T-cell (primary cell): ENCODE data around the gene ARHGAP15. TPM values are rescaled to one million over a fixed set of nuclear protein-coding genes. Genes with fewer than 3 reads are reported as not detected.

Experiments
- ATAC-seq, 4 experiments: fragments of 200-7000 bp in 3 of 4; fragments of 150-1000 bp in 1 of 4; cut with Tn5 transposase; replicated peaks in 1 of 4; 1 replicate in 3 of 4; 2 replicates in 1 of 4; pipeline ENCODE4 v1.10.0; 2021; ENCODE audit warnings: moderate library complexity in 3 of 4, mild to moderate bottlenecking in 2 of 4, moderate number of reproducible peaks in 1 of 4
- CTCF ChIA-PET, 2 donors: fragments of 300-600 bp; sonication (Branson Sonifier 250); formaldehyde crosslinking; loops; one replicate each; lab custom pipeline; 2022; ENCODE audit warnings: antibody characterized with exemption in 2 of 2; lab: Charles Lee
- POLR2A ChIA-PET, 2 donors: fragments of 300-600 bp; sonication (Branson Sonifier 250); formaldehyde crosslinking; loops; one replicate each; lab custom pipeline; 2022; ENCODE audit warnings: antibody characterized with exemption in 2 of 2; lab: Charles Lee
- DNase-seq, 35 experiments: peaks; one replicate each; pipeline versions ENCODE4 v3.0.0 to v3.0.0-alpha.2; 2013 to 2023
- H3K27ac ChIP-seq: one replicate; pipeline ENCODE4 v1.5.1; 2013; ENCODE audit warnings: low read length
- H3K27me3 ChIP-seq, 2 experiments: replicated peaks in 1 of 2; 1 replicate in 1 of 2; 2 replicates in 1 of 2; pipeline versions ENCODE4 v1.6.1 to v1.7.0; 2013; ENCODE audit warnings: low read length in 1 of 2, mixed read lengths in 1 of 2; ENCODE audit not compliant: control insufficient read depth in 2 of 2, insufficient read depth in 2 of 2; ENCODE audit errors: extremely low read depth in 1 of 2
- H3K36me3 ChIP-seq, 2 donors: 1 replicate in 1 of 2; 2 replicates in 1 of 2; pipeline versions ENCODE4 v1.6.1 to v1.7.0; 2013; ENCODE audit warnings: low read length in 1 of 2; ENCODE audit not compliant: control insufficient read depth in 2 of 2, insufficient read depth in 1 of 2; ENCODE audit errors: extremely low read depth in 1 of 2
- H3K4me1 ChIP-seq, 2 experiments: 1 replicate in 1 of 2; 2 replicates in 1 of 2; pipeline versions ENCODE4 v1.6.1 to v1.7.0; 2013; ENCODE audit warnings: low read length in 2 of 2, mixed read lengths in 1 of 2; ENCODE audit not compliant: insufficient read depth in 2 of 2, control insufficient read depth in 1 of 2; ENCODE audit errors: extremely low read depth in 1 of 2
- H3K4me3 ChIP-seq, 2 donors: 1 replicate in 1 of 2; 2 replicates in 1 of 2; pipeline versions ENCODE4 v1.5.1 to v1.7.0; 2013; ENCODE audit warnings: mild to moderate bottlenecking in 2 of 2, low read length in 1 of 2, moderate library complexity in 1 of 2; ENCODE audit not compliant: control insufficient read depth in 1 of 2; ENCODE audit errors: extremely low read depth in 1 of 2
- H3K9me3 ChIP-seq: 2 replicates; pipeline ENCODE4 v1.7.0; 2013
- H3K27ac Mint-ChIP-seq, 2 donors: one replicate each; pipeline ENCODE4 v1.8.0; 2020 to 2021; ENCODE audit warnings: mild to moderate bottlenecking in 2 of 2, mixed read lengths in 2 of 2
- H3K27me3 Mint-ChIP-seq, 2 donors: one replicate each; pipeline ENCODE4 v1.8.0; 2021 to 2022; ENCODE audit warnings: mixed read lengths in 2 of 2
- H3K36me3 Mint-ChIP-seq: one replicate; pipeline ENCODE4 v1.8.0; 2021; ENCODE audit warnings: mixed read lengths
- H3K4me1 Mint-ChIP-seq, 3 donors: one replicate each; pipeline ENCODE4 v1.8.0; 2020 to 2022; ENCODE audit warnings: mixed read lengths in 3 of 3, mild to moderate bottlenecking in 1 of 3
- H3K4me3 Mint-ChIP-seq, 3 donors: one replicate each; pipeline ENCODE4 v1.8.0; 2020 to 2022; ENCODE audit warnings: mild to moderate bottlenecking in 3 of 3, mixed read lengths in 3 of 3, moderate library complexity in 3 of 3
- H3K9me3 Mint-ChIP-seq, 3 donors: one replicate each; pipeline ENCODE4 v1.8.0; 2020 to 2022; ENCODE audit warnings: mixed read lengths in 3 of 3
- WGBS: methylation state at CpG from one replicate; pipeline ENCODE4 v1.1.5; 2013; ENCODE audit warnings: missing lambda C conversion rate; ENCODE audit not compliant: insufficient coverage; 5-methylcytosine and 5-hydroxymethylcytosine counted together
- total RNA-seq, 35 experiments: library from RNA in 6 of 35; stranded (reverse) in 6 of 35; fragments of 120-200 nt in 1 of 35; gene quantifications; one replicate each; pipeline versions ENCODE4 v1.2.1 to v1.2.4 and lab custom pipeline; 2013 to 2026

ARHGAP15 gene
- total RNA-seq, 5 donors from 2014 or later (not counting 1 experiment from before 2014, with no cell fraction given), result 154 to 271 (median 188) TPM

- H3K27ac ChIP-seq, result no peak overlapping the region
- ATAC-seq, result no peak
Measured at GRCh38 chr2:143499061-143499460, 369.8 kb downstream of the ARHGAP15 start.

GRCh38 chr2:143501106-143501676, 372.0 kb downstream of the ARHGAP15 start:
- CTCF ChIA-PET, result no interaction called here
- no CpG with 5 or more reads among the region's 7 CpGs for WGBS

More at GRCh38 chr2:143499061-143499460, 369.8 kb downstream of the ARHGAP15 start:
- Mint-ChIP-seq H3K9me3 (no peaks in the 10 kb centered on the region), H3K4me3 (no peak overlapping the region), H3K4me1 (peaks cover 53 to 55% (median 54%) of the 10 kb centered on the region in 3 donors), H3K27me3 (no peaks in the 10 kb centered on the region), H3K27ac (peak overlapping the region; percentile 2 to 38), H3K36me3 (peaks cover 56% of the 10 kb centered on the region)
- no peak overlapping the region for H3K4me3 ChIP-seq
- WGBS, result 93% methylated on average over 3 of the region's 3 CpGs
- ChIA-PET POLR2A (no interaction called here), CTCF (no interaction called here)
- H3K27me3 ChIP-seq, result no peaks in the 10 kb centered on the region
- H3K36me3 ChIP-seq, result peaks cover 0 to 22% of the 10 kb centered on the region in 2 donors
- no peaks in the 10 kb centered on the region for H3K9me3 ChIP-seq
- no peaks in the 10 kb centered on the region for H3K4me1 ChIP-seq
- no peak for DNase-seq

DNA sequence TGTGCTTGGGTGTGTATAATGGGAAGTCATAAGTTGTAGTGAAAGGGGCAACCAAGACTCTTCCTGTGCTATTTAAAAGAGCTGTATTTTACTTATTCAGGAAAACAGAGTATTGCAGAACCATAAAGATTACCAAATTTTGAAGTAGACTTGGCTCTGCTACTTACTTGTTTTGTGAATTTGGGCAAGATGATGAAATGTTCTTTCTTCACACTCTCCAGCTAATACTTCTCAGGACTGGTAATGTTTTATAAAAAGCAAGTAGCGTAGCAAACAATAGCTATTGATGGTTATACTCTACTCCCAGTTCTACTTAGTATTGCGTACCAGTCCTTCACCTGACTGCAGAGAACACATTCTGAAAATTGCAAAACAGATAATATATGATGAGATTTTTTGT, 374.1 kb downstream of the ARHGAP15 start:
- no peak overlapping the region for H3K4me3 ChIP-seq
- POLR2A ChIA-PET, result interaction anchor here in 1 of 2 donors (0.6 kb wide), 1 partner anchor 251 kb away, joined by 3 read pairs; no protein-coding TSS in a partner anchor
- H3K36me3 ChIP-seq, result peaks cover 0 to 38% of the 10 kb centered on the region in 2 donors
- no peaks in the 10 kb centered on the region for H3K4me1 ChIP-seq
- no peak overlapping the region for H3K27ac ChIP-seq
- Mint-ChIP-seq H3K4me3 (no peak overlapping the region), H3K4me1 (peaks cover 34 to 41% (median 40%) of the 10 kb centered on the region in 3 donors), H3K27ac (no peak overlapping the region), H3K9me3 (peaks cover 0 to 4% (median 0%) of the 10 kb centered on the region in 3 donors), H3K27me3 (no peaks in the 10 kb centered on the region), H3K36me3 (peaks cover 55% of the 10 kb centered on the region)
- H3K9me3 ChIP-seq, result no peaks in the 10 kb centered on the region
- DNase-seq, result no peak
- WGBS, result no CpG with 5 or more reads among the region's 2 CpGs
- no peaks in the 10 kb centered on the region for H3K27me3 ChIP-seq
- CTCF ChIA-PET, result interaction anchor here in 1 of 2 donors (0.6 kb wide), 1 partner anchor 1347 kb away, joined by 5 read pairs; no protein-coding TSS in a partner anchor
- no peak for ATAC-seq

More at GRCh38 chr2:143501106-143501676, 372.0 kb downstream of the ARHGAP15 start:
- peaks cover 0 to 37% of the 10 kb centered on the region in 2 donors for H3K36me3 ChIP-seq
- H3K27ac ChIP-seq, result no peak overlapping the region
- POLR2A ChIA-PET, result no interaction called here
- ATAC-seq (no peak), DNase-seq (no peak)
- Mint-ChIP-seq H3K4me3 (no peak overlapping the region), H3K27ac (no peak overlapping the region), H3K4me1 (peaks cover 46 to 47% (median 46%) of the 10 kb centered on the region in 3 donors), H3K27me3 (no peaks in the 10 kb centered on the region), H3K36me3 (peaks cover 55% of the 10 kb centered on the region), H3K9me3 (no peaks in the 10 kb centered on the region)
- no peaks in the 10 kb centered on the region for H3K27me3 ChIP-seq
- H3K4me3 ChIP-seq, result no peak overlapping the region
- no peaks in the 10 kb centered on the region for H3K9me3 ChIP-seq
- H3K4me1 ChIP-seq, result no peaks in the 10 kb centered on the region

DNA sequence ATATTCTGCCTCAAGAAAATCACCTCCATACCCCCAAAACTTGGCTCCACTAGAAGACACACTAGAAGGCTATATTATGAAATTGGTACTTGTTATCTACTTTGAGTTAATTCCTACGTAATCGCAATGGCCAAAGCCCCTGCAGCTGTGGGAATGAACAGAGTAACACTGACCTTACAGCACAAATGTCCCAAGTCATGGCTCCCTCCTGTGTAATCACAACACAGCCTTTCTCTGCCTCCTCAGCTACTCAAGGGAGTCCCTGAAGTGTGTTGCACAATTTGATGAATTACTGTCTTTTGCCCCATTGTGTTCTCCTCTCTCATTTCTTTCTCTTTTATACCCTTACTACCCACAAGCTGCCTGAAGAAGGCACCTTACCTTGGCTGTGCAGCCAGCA, 375.2 kb downstream of the ARHGAP15 start:
- peaks cover 56% of the 10 kb centered on the region for H3K36me3 Mint-ChIP-seq
- peak overlapping the region in 1 of 2 donors; percentile 76 for H3K27ac Mint-ChIP-seq
- H3K27me3 Mint-ChIP-seq, result no peaks in the 10 kb centered on the region
- peaks cover 0 to 4% (median 0%) of the 10 kb centered on the region in 3 donors for H3K9me3 Mint-ChIP-seq
- no peak overlapping the region for H3K27ac ChIP-seq
- no peak overlapping the region for H3K4me3 Mint-ChIP-seq
- ATAC-seq (no peak), DNase-seq (no peak)
- no peaks in the 10 kb centered on the region for H3K9me3 ChIP-seq
- H3K36me3 ChIP-seq, result peaks cover 0 to 38% of the 10 kb centered on the region in 2 donors
- no peaks in the 10 kb centered on the region for H3K27me3 ChIP-seq
- no CpG with 5 or more reads among the region's 2 CpGs for WGBS
- H3K4me1 Mint-ChIP-seq, result peaks cover 27 to 36% (median 34%) of the 10 kb centered on the region in 3 donors
- CTCF ChIA-PET, result no interaction called here
- POLR2A ChIA-PET, result no interaction called here
- H3K4me1 ChIP-seq, result no peaks in the 10 kb centered on the region
- H3K4me3 ChIP-seq, result no peak overlapping the region

DNA sequence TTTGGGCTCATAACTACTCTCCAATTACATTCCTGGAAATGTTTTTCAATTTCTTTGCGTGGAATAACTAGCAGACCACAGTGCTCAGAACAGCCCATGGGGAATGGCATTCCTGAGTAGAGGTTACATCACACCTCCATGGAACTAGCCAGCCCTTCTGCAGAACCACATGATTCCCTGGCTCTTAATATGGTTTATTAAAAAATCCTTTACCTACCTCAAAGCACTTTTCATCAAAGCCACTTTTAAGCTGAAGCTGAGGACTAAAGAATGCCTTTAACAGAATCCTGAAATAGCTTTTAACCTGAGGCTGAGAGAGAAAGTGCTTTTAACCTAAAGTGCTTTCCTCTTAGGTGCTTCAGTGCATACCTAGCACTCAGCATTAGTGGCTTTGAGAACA, 376.3 kb downstream of the ARHGAP15 start:
- Mint-ChIP-seq H3K36me3 (peaks cover 63% of the 10 kb centered on the region), H3K9me3 (peaks cover 0 to 4% (median 0%) of the 10 kb centered on the region in 3 donors), H3K4me3 (no peak overlapping the region), H3K27ac (no peak overlapping the region), H3K4me1 (peaks cover 28 to 35% (median 34%) of the 10 kb centered on the region in 3 donors), H3K27me3 (no peaks in the 10 kb centered on the region)
- DNase-seq (no peak), ATAC-seq (no peak)
- ChIA-PET CTCF (no interaction called here), POLR2A (no interaction called here)
- Histone ChIP-seq H3K27me3 (no peaks in the 10 kb centered on the region), H3K9me3 (no peaks in the 10 kb centered on the region), H3K4me1 (no peaks in the 10 kb centered on the region), H3K36me3 (peaks cover 0 to 38% of the 10 kb centered on the region in 2 donors), H3K27ac (no peak overlapping the region), H3K4me3 (no peak overlapping the region)
- WGBS, result no CpG with 5 or more reads among the region's 1 CpG

- no peak for ATAC-seq
- Histone ChIP-seq H3K27ac (no peak overlapping the region), H3K4me3 (no peak overlapping the region), H3K9me3 (no peaks in the 10 kb centered on the region), H3K27me3 (no peaks in the 10 kb centered on the region), H3K36me3 (peaks cover 4 to 28% of the 10 kb centered on the region in 2 donors), H3K4me1 (no peaks in the 10 kb centered on the region)
- 63% methylated on average over 1 of the region's 2 CpGs for WGBS
- H3K27me3 Mint-ChIP-seq, result no peaks in the 10 kb centered on the region
- peaks cover 85% of the 10 kb centered on the region for H3K36me3 Mint-ChIP-seq
- H3K27ac Mint-ChIP-seq, result no peak overlapping the region
- DNase-seq, result peak in 1 of 35 experiments; percentile 19
- peaks cover 2 to 13% (median 2%) of the 10 kb centered on the region in 3 donors for H3K9me3 Mint-ChIP-seq
- H3K4me1 Mint-ChIP-seq, result peaks cover 8 to 23% (median 19%) of the 10 kb centered on the region in 3 donors
- POLR2A ChIA-PET, result no interaction called here
- H3K4me3 Mint-ChIP-seq, result no peak overlapping the region
- CTCF ChIA-PET, result no interaction called here
Measured at GRCh38 chr2:143513081-143513480, 383.9 kb downstream of the ARHGAP15 start.
